Adrenal gland (tissue), 5 donors: ENCODE results near the gene C15orf40.

Source experiments
- CTCF ChIP-seq, 6 experiments: fragments of 450-650 bp in 4 of 6; fragments of 200-600 bp in 2 of 6; sonication (generic) in 1 of 6; IDR thresholded peaks; 1 replicate in 5 of 6; 2 replicates in 1 of 6; pipeline versions ENCODE4 v1.5.1 to v1.8.0; 2016 to 2021; ENCODE audit warnings: antibody characterized with exemption in 6 of 6, mild to moderate bottlenecking in 2 of 6, moderate library complexity in 1 of 6
- POLR2A ChIP-seq, 2 donors: fragments of 450-650 bp; IDR thresholded peaks; one replicate each; pipeline ENCODE4 v1.6.1; 2017; ENCODE audit warnings: antibody characterized with exemption in 2 of 2, mild to moderate bottlenecking in 2 of 2, moderate library complexity in 1 of 2
- donor health status: DM: no; HTN: no; CAD: no.

DNA sequence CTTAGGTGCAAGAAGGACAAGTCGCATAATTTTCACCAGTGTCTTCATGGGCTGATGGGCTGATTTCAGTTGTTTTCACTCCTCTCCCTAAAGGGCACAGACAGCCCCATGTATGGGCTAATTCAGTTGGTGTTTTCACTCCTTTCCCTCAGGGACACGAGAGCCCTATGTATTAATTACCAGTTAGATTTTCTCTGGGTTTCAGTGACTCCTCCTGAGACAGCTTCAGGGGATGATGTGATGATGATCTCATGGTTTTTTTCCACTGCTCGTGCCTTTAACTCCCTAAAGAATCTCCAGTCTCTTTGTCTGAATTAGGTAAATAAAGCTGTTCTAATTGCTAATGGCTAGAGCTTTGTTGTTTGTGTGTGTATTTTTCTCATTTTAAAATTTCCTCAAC lies 15.5 kb downstream of the C15orf40 start:
- no peak for TF ChIP-seq CTCF (IDR thresholded peaks at IDR 0.05)
- TF ChIP-seq POLR2A (IDR thresholded peaks at IDR 0.05): no peak
